HG03460 (cell line): ENCODE measurements around the gene LUZP1.

Experiments used
- ATAC-seq: cut with Tn5 transposase; IDR thresholded peaks from one replicate; pipeline ENCODE4 v1.9.1; 2021; ENCODE audit not compliant: unreplicated experiment

Gene LUZP1

GRCh38 chr1:23088027-23088426 is 80.6 kb downstream of the LUZP1 start:
- ATAC-seq: no peak

GRCh38 chr1:23085696-23086095 is 83.0 kb downstream of the LUZP1 start:
- no peak for ATAC-seq

- ATAC-seq: no peak
Observed at GRCh38 chr1:23084880-23085279, 83.8 kb downstream of the LUZP1 start.

- ATAC-seq: no peak
Observed at GRCh38 chr1:23083714-23084480, 84.8 kb downstream of the LUZP1 start.

GRCh38 chr1:23081376-23081775 is 87.3 kb downstream of the LUZP1 start:
- no peak for ATAC-seq

- ATAC-seq: no peak
Observed at GRCh38 chr1:23080885-23081284, 87.8 kb downstream of the LUZP1 start.

GRCh38 chr1:23079025-23079424 is 89.6 kb downstream of the LUZP1 start:
- no peak for ATAC-seq

GRCh38 chr1:23074012-23074411 is 94.6 kb downstream of the LUZP1 start:
- ATAC-seq: no peak

- ATAC-seq: no peak
Observed at GRCh38 chr1:23069675-23070074, 99.0 kb downstream of the LUZP1 start.

- ATAC-seq: no peak
Observed at GRCh38 chr1:23069149-23069548, 99.5 kb downstream of the LUZP1 start.

GRCh38 chr1:23066075-23066474 is 102.6 kb downstream of the LUZP1 start:
- no peak for ATAC-seq

- ATAC-seq: no peak
Observed at GRCh38 chr1:23065385-23065784, 103.3 kb downstream of the LUZP1 start.

GRCh38 chr1:23062271-23062670 is 106.4 kb downstream of the LUZP1 start:
- ATAC-seq: no peak

GRCh38 chr1:23057301-23057700 is 111.4 kb downstream of the LUZP1 start:
- ATAC-seq: no peak

GRCh38 chr1:23051290-23051909 is 117.3 kb downstream of the LUZP1 start:
- ATAC-seq: no peak

- ATAC-seq: no peak
Observed at GRCh38 chr1:23050201-23050600, 118.5 kb downstream of the LUZP1 start.

GRCh38 chr1:23044035-23044434 is 124.6 kb downstream of the LUZP1 start:
- ATAC-seq: no peak

- no peak for ATAC-seq
Observed at GRCh38 chr1:23040509-23040908, 128.1 kb downstream of the LUZP1 start.

- no peak for ATAC-seq
Observed at GRCh38 chr1:23039308-23039826, 129.3 kb downstream of the LUZP1 start.

GRCh38 chr1:23037081-23037740 is 131.4 kb downstream of the LUZP1 start:
- ATAC-seq: no peak

GRCh38 chr1:23035823-23036452 is 132.7 kb downstream of the LUZP1 start:
- no peak for ATAC-seq
